Measurements from ENCODE around the gene POLH.
"Not testable (repeated sequence)": the region's sequence is repeated elsewhere in the genome, so short reads cannot be mapped to it uniquely, and the experiment has no call there.

POLH gene

GRCh38 chr6:43658161-43658560, 82.2 kb downstream of the POLH start:
- no peaks in the 10 kb centered on the region for H3K36me3 ChIP-seq (ENCODE audit: control insufficient read depth, low read length)
- H3K4me3 ChIP-seq (ENCODE audit: low read length): no peak overlapping the region
- no peak overlapping the region for H3K27ac ChIP-seq (ENCODE audit: low read depth, low read length)
- H3K79me2 ChIP-seq (ENCODE audit: control insufficient read depth, low read length): no peaks in the 10 kb centered on the region
- no peaks in the 10 kb centered on the region for H3K9me3 ChIP-seq (ENCODE audit: control insufficient read depth, insufficient read depth, low read length)
- no peaks in the 10 kb centered on the region for H3K9me2 ChIP-seq (replicated peaks; ENCODE audit: control insufficient read depth, low read length)
- H3K4me2 ChIP-seq (ENCODE audit: low read length): no peak overlapping the region
- TF ChIP-seq CTCF (IDR thresholded peaks at IDR 0.05; ENCODE audit: low read depth, low read length, poor library complexity, severe bottlenecking): no peak
- TF ChIP-seq EZH2phosphoT487 (IDR thresholded peaks at IDR 0.05; ENCODE audit: borderline replicate concordance, low read length): no peak
- no peaks in the 10 kb centered on the region for H4K20me1 ChIP-seq (ENCODE audit: control insufficient read depth, insufficient read depth, low read depth, low read length)
- no peaks in the 10 kb centered on the region; the same call in 1 of the 2 replicates for H3F3A ChIP-seq (ENCODE audit: control insufficient read depth, insufficient read depth)
- no peaks in the 10 kb centered on the region for H3K27me3 ChIP-seq (ENCODE audit: control insufficient read depth, low read length)
- H3K4me1 ChIP-seq (ENCODE audit: control insufficient read depth, low read length): no peaks in the 10 kb centered on the region

- H3K79me2 ChIP-seq (ENCODE audit: control insufficient read depth, low read length); H3K4me2 ChIP-seq (ENCODE audit: low read length); H3K27me3 ChIP-seq (ENCODE audit: control insufficient read depth, low read length); H3F3A ChIP-seq (ENCODE audit: control insufficient read depth, insufficient read depth); H3K9me2 ChIP-seq (replicated peaks; ENCODE audit: control insufficient read depth, low read length); H3K9me3 ChIP-seq (ENCODE audit: control insufficient read depth, insufficient read depth, low read length); H3K4me3 ChIP-seq (ENCODE audit: low read length); H3K27ac ChIP-seq (ENCODE audit: low read depth, low read length); H3K4me1 ChIP-seq (ENCODE audit: control insufficient read depth, low read length); H3K36me3 ChIP-seq (ENCODE audit: control insufficient read depth, low read length); H4K20me1 ChIP-seq (ENCODE audit: control insufficient read depth, insufficient read depth, low read depth, low read length): not testable (repeated sequence)
Measured at GRCh38 chr6:43662948-43663347, 87.0 kb downstream of the POLH start.

Measured in DOHH2 (cell line).